HG03469 (cell line): ENCODE measurements around the gene PPFIBP1.
"Not testable (repeated sequence)": the region's sequence is repeated elsewhere in the genome, so short reads cannot be mapped to it uniquely, and the experiment has no call there.

Source experiments
- ATAC-seq: cut with Tn5 transposase; IDR thresholded peaks from one replicate; pipeline ENCODE4 v1.9.1; 2021; ENCODE audit warnings: mild to moderate bottlenecking, moderate library complexity, moderate number of reproducible peaks; ENCODE audit not compliant: unreplicated experiment

Gene PPFIBP1

GRCh38 chr12:27703720-27704452, 179.9 kb downstream of the PPFIBP1 start:
- ATAC-seq: peak; percentile 83

GRCh38 chr12:27705263-27705662, 181.3 kb downstream of the PPFIBP1 start:
- ATAC-seq: no peak

- no peak for ATAC-seq
Observed at GRCh38 chr12:27707216-27707615, 183.2 kb downstream of the PPFIBP1 start.

GRCh38 chr12:27709212-27709931, 185.4 kb downstream of the PPFIBP1 start:
- no peak for ATAC-seq

GRCh38 chr12:27709932-27710591, 186.1 kb downstream of the PPFIBP1 start:
- peak; percentile 27 for ATAC-seq

GRCh38 chr12:27710592-27711316, 186.7 kb downstream of the PPFIBP1 start, which contains the start of gene MRPS35:
MRPS35 (plus strand) TSS chr12:27710832; CDS start chr12:27710844, 12 bp downstream.
- peak; percentile 93 for ATAC-seq

- no peak for ATAC-seq
Observed at GRCh38 chr12:27711317-27711682, 187.3 kb downstream of the PPFIBP1 start.

- ATAC-seq: no peak
Observed at GRCh38 chr12:27711967-27712366, 188.0 kb downstream of the PPFIBP1 start.

- ATAC-seq: no peak
Observed at GRCh38 chr12:27723212-27723611, 199.2 kb downstream of the PPFIBP1 start.

- ATAC-seq: no peak
Observed at GRCh38 chr12:27730097-27730588, 206.1 kb downstream of the PPFIBP1 start.

- ATAC-seq: peak; percentile 61
Observed at GRCh38 chr12:27732281-27732680, 208.3 kb downstream of the PPFIBP1 start.

- ATAC-seq: no peak
Observed at GRCh38 chr12:27733052-27733656, 209.1 kb downstream of the PPFIBP1 start.

GRCh38 chr12:27733791-27734190, 209.8 kb downstream of the PPFIBP1 start:
- no peak for ATAC-seq

GRCh38 chr12:27734321-27734720, 210.3 kb downstream of the PPFIBP1 start:
- ATAC-seq: not testable (repeated sequence)

GRCh38 chr12:27743601-27744000, 219.6 kb downstream of the PPFIBP1 start:
- ATAC-seq: no peak
